NB4 (cell line): ENCODE measurements around the gene QSOX2.

Experiments used
- CTCF ChIP-seq: IDR thresholded peaks from one replicate; pipeline ENCODE4 v1.5.1; 2012; ENCODE audit warnings: low read depth, low read length
- MAX ChIP-seq: IDR thresholded peaks from 2 replicates; pipeline ENCODE4 v1.6.1; 2011; ENCODE audit warnings: low read depth, low read length
- MYC ChIP-seq: IDR thresholded peaks from 2 replicates; pipeline ENCODE4 v1.6.1; 2011; ENCODE audit warnings: low read depth, low read length
- POLR2A ChIP-seq: IDR thresholded peaks from 2 replicates; pipeline ENCODE4 v1.6.1; 2011; ENCODE audit warnings: mild to moderate bottlenecking; ENCODE audit not compliant: insufficient read length; ENCODE audit errors: extremely low read depth

- no peak for TF ChIP-seq POLR2A
- no peak for TF ChIP-seq CTCF
- no peak for TF ChIP-seq MYC
- TF ChIP-seq MAX: no peak
Measured at GRCh38 chr9:136185066-136185465, 60.5 kb downstream of the QSOX2 start.
